Skeletal muscle cell (primary cell): ENCODE measurements around the gene ANTXRL.
"Not testable (repeated sequence)": the region's sequence is repeated elsewhere in the genome, so short reads cannot be mapped to it uniquely, and the experiment has no call there.

ENCODE experiments used
- DNase-seq: peaks from one replicate; pipeline ENCODE4 v3.0.0-alpha.2; 2010; ENCODE audit warnings: low read depth
- H3K4me3 ChIP-seq: 2 replicates; pipeline ENCODE4 v1.5.1; 2011; ENCODE audit warnings: low read depth, mild to moderate bottlenecking, control low read depth, low read length, moderate library complexity

The ANTXRL gene

DNA sequence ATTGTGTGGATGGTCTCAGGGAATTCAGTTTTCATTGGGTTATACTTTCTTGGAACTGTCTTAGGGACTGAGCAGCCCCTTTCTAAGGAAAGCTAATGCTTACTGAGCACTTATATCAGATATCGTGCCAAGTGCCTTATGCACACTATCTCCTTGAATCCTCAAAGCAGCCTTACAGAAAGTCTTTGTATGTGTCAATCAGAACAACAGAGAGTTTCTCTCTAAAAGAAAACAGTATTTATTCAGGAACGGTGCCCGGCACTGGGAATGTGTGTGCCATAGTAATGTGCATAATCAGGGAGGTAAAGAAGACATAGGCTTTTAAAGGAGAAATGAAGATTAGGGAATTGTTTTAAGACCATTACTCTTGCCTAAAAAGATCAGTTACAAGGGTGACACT lies 17.3 kb downstream of the ANTXRL start:
- no peak for DNase-seq
- no peak overlapping the region for H3K4me3 ChIP-seq

DNA sequence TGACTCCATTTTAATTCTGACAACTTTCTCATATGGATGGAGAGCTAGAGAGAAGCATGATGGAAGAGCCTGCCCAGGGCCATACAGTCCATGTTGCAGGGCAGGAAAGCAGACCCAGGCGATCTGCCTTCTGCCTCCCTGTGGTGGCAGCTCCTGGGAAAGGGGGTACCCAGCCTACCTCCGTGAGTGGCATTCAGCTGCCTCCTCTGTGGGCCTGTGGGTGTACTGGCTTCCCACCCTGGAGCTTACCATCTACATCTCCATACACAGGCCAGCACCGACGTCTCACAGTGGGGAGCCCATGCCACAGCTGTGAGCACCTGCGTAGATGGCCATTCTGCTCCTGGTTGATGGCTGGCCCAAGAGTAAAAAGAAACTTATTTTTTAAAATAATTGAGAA lies 17.9 kb downstream of the ANTXRL start:
- DNase-seq, H3K4me3 ChIP-seq: not testable (repeated sequence)

DNA sequence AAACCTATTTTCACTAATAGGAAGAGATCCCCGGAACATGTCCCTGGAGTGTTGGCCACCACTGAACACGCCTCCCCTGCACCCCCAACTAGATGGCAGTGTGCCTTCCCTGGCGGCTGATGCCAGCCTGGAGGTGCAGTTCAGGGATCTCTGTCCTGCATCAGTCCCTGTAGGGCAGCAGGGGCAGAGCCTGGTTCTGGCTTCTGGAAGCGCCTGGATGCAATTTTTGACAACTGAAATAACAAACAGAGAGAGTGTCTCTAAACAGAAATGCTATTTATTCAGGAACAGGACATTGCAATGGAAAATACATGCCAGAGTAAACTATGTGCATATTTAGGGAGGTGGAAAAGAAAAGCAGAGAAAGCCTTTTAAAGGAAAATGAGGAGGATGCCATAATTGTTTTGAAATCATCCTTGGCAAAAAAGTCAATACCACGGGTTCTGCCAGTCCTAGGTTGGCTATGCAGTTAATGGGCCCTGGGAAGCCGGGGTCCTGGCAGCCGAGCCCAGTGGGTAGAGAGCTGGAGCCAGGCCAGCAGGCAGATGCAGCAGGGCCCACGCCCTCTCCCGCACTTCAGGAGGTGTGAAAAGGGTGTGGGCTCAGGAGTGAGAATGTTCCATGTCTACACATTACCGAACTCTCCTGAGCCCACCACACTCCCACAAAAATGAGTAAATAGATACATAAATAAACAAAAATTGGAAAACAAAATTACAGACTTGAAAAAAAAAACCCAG lies 18.5 kb downstream of the ANTXRL start:
- H3K4me3 ChIP-seq = no peak overlapping the region
- DNase-seq = no peak

DNA sequence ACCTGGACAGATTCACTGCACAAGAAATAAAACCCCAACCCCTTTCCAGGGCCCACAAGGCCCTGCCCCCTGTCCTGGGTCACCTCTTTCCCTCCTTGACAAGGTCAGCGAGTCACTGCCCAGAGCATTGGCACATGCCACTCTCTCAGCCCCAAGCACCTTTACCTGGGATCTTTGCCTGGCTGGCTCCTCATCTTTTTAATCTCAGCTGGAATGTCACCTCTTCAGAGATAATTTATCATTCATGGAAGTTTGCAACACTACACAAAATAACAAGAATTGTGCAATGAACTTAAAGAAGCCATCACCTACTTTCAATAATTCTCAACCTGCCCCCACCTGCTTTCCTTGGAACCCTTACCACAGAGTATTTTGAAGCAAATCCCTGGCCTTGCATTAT lies 19.2 kb downstream of the ANTXRL start:
- DNase-seq = no peak
- H3K4me3 ChIP-seq = no peak overlapping the region

DNA sequence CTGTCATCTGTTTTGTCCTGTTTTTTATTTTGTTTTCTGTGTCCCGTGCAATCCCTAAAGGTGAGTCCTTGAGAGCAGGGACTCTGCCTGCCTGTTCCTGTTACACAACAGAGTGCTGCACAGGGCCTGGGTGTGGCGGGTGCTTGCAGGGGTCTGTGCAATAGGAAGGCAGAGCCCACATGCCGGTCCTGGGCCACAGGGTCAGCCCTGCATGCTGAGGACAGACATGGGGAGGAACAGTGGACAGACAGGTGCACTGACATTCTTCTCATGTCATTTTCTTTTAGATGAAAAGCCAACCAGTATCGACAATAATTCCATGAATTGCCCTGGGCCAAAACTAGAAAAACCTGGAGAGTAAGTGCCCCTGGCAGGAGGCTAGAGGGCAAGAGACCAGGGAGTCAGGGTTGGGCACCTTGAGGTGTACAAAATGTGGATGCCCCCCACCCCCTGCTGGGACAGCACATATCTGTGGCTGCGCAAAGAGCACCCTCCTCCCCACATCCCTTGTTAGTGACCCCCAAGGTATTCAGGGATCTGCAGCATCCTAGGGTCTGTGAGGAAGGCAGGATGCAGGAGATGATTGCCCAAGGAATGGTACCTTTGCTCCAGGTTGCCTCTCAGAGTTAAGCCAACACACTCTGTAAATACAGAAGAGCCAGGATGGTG lies 19.9 kb downstream of the ANTXRL start:
- no peak overlapping the region for H3K4me3 ChIP-seq
- DNase-seq = no peak

DNA sequence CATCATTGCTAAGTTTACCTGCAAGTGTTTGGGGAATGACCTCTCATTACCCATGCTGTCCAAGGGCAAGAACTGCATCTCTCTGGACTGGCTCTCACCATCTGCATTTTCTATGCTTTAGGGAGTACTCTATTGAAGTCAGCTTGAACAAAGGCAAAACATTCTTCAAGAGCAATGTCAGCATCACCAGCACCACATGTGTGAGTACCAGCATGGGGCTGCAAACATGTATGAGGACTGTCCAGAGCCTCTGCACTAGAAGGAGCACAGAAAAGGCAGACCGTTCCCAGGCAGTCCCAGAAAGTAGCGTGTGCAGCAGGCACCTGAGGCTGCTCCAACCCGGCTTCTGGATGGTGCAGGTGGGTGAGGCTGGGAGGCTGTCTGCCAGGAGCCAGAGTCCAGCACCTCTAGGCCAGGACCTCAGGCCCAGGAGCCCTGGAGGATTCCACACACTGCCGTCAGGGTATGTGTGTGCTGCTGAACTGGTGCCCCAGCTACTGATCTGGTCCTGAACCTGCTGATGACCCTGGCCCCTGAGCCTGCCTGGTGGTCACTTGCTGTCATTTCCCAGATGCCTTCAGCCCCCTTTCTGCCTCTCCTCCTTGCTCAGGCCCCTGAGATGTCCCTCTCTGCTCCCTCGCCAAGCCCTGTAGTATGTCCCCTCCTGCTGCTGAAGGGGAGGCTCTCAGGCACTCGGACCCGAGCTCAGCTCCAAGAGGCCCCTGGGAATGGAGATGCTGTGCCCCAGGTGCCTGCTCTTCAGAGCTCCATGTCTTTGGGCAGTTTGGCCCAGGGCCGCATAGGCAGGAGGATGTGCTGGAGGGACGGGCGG lies 20.7 kb downstream of the ANTXRL start:
- DNase-seq = no peak
- no peak overlapping the region for H3K4me3 ChIP-seq

DNA sequence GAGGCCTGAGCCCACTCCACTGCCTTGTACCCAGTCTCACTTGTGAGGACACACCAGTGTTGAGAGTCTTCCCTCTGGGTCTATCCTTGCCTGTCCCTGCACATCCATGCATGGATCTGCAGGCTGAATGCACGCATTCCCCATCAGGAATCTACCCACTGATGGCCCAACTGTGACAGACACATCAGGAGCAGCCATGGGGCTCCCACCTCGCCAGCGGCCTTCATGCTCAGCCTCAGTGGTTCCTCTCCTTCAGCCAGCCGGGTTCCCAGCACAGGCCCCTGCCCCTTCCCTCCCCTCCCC lies 21.3 kb downstream of the ANTXRL start:
- no peak for DNase-seq

DNA sequence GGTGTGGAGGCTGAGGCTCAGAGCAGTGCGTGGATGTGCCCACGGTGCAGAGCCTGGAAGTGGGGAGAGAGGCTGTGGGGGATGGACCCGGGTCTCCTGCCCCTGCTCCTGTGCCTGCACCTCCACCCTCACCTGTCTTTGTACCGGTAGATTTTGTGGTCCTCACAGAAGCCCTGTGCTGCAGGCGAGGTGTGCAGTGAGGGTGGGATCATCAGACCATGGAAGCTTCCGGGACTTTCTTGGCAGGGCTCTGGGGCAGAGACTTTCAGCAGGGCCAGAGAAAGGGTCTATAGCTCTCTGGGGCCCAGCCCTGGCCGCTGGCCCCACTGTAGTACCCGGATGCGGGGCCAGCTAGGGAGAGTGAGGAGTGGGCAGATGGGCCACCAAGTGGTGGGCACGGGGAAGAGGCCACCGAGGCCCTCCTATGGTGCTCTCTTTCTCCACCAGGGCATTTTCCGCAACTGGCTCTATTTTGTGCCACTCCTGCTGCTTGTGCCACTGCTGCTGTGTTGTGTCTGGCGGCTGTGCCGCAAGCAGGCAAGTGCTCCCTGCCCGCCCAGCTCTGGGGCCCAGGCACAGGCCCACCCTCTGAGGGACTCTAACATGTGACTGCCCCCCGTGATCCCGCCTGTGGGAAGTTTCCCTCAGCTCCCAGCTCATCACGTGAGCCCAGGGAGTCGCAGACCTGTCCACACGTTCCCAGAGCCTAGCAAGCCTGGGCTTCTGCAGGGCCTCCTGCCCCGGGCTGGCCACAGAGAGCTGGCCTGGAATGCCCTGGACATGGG lies 22.1 kb downstream of the ANTXRL start:
- H3K4me3 ChIP-seq = no peak overlapping the region
- DNase-seq = no peak

More for the DNA sequence above, 21.3 kb downstream of the ANTXRL start:
- H3K4me3 ChIP-seq = no peak overlapping the region

DNA sequence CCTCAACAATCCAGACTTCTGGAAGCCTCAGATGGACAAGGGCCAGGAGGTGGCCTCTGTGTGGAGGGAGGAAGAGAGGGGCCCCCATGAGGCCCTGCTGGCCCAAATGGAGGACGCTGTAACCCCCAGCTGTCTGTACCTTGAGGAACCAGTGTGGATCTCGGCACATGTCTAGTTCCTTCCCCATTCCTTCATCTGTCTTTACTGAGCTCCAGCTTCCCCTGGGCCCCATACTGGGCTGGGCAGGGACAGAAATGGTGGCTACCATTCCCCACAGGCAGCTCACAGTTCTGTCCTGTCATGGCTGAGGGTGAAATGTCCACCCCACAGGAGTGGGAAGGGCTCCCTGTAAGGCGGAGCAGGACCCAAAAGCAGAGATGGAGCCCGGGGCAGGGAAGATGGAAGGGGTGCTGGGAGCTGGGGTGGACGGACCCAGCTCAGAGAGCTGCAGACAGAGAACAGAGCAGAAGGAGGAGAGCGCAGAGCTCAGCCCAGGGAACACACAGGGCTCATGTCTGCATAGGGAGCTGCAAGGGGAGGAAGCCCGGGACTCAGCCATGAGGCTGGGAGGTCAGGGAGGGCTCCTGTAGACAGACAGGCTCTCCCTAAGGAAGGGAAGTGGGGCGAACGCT lies 22.8 kb downstream of the ANTXRL start:
- DNase-seq = no peak

DNA sequence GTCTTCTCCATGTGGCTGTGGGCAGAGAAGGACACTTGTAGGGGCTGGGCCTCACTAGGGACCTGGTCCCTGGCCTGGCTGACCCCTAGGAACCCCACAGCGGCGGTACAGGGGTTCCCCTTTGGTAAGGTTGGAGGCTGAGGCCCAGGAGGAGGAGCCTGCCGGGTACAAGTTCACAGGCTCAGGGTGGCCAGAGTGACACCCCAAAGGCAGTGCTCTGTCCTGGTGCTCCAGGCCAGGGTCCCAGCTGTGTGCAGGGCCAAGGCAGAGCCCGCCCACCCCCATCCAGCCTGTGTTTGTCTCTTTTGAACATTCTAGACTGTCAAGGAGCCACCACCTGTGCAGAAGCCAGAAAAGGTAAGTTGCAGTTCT lies 23.3 kb downstream of the ANTXRL start:
- no peak overlapping the region for H3K4me3 ChIP-seq
- DNase-seq = no peak

More for the DNA sequence above, 22.8 kb downstream of the ANTXRL start:
- no peak overlapping the region for H3K4me3 ChIP-seq

DNA sequence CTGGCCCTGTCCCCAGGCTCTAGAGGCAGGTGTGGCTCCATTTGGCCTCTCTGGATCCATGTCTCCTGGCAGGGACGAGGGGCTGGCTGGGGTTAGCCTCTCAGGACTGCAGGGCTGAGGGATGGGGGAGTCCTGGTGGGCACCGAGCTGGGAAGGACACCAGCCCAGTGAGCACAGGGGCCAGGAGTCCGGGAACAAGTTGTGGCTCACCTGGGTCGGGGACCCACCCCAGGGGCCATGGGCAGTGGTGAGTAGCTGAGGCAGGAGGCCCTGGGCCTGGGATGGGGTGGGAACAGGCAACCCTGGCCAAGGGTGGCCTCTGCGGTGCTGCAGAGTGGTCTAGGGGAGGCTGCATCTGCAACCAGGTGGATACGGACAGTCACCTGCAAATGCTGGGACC lies 24.1 kb downstream of the ANTXRL start:
- no peak overlapping the region for H3K4me3 ChIP-seq
- DNase-seq = no peak

DNA sequence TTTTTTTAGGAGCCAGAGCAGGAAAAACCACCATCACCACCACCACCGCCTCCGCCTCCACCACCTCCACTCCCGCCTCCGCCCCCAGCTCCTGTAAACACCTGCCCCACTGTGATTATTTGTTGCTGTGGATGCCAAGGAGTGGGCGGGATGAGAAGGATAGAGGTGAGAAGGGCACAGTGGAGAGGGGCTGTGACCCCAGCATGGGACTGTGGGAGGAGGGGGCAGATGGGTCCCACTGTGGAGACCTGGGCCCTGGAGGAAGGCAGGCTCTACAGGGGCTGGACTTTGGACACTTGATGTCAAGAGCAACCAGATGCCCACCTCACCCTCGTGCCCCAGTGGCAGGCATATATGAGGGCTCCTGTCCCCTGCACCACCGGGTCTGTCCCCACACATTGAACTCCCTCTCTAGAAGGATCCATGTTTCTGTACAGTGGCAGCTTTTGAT lies 24.7 kb downstream of the ANTXRL start:
- no peak overlapping the region for H3K4me3 ChIP-seq
- DNase-seq = no peak

DNA sequence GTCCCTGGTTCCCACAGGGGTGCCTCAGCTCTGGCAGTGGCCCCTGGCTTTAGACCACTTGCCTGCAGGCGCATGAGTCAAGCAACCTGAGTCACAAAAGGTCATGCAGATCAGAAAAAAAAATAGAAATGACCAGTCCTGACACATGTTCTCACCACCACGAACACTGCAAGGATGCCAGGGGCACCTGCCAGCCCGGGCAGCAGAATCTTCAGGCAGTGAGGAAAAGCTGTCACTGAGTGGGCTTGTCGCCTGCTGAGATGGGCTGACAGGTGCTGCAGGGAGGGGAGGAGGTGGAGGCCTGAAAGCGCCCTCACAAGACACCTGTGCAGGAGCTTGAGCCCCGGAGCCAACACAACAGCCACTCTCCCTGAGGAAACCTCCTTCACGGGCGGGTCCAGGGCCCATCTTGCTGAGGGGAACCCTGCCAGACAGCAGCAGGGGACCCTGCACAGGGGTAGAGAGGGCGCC lies 25.2 kb downstream of the ANTXRL start:
- DNase-seq, H3K4me3 ChIP-seq: not testable (repeated sequence)

DNA sequence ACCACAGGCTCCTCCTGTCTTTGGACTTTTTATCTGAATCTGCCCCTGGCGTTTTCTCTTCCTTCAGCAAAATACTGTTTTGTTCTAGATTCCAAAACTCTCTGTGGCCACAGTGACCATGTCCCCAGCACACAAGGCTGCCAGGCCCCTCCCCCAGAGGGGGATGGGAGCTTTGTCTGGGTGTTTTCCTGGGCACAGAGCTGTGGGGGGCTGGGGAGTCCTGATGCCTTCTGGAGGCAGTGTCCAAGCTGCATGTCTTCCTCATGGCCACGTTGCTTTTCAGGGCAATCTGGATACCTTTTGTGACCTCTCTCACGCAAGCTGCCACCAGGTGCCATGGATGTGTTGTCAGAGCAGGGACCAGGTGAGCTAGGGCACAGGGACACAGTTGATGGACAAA lies 26.2 kb downstream of the ANTXRL start:
- H3K4me3 ChIP-seq = no peak overlapping the region
- DNase-seq = no peak

DNA sequence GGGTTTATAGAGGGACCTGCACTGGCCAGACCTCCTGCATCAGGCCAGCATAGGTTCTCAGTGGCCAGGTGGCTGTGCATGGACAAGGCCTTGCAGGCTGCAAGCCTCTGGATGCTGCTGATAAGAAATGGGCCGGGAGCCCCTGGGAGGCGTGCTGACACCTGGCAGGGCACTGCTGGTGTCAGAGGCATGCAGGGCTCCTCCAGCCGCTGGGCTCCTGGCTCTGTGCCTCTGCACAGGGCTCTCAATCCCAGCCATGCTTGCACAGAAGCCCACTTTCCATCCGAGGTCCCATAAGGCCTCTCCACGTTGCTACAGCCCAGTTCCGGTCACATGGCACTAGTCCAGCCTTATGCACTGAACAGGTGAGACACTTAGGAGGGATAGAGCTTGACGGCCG lies 27.3 kb downstream of the ANTXRL start:
- DNase-seq = no peak
- no peak overlapping the region for H3K4me3 ChIP-seq

DNA sequence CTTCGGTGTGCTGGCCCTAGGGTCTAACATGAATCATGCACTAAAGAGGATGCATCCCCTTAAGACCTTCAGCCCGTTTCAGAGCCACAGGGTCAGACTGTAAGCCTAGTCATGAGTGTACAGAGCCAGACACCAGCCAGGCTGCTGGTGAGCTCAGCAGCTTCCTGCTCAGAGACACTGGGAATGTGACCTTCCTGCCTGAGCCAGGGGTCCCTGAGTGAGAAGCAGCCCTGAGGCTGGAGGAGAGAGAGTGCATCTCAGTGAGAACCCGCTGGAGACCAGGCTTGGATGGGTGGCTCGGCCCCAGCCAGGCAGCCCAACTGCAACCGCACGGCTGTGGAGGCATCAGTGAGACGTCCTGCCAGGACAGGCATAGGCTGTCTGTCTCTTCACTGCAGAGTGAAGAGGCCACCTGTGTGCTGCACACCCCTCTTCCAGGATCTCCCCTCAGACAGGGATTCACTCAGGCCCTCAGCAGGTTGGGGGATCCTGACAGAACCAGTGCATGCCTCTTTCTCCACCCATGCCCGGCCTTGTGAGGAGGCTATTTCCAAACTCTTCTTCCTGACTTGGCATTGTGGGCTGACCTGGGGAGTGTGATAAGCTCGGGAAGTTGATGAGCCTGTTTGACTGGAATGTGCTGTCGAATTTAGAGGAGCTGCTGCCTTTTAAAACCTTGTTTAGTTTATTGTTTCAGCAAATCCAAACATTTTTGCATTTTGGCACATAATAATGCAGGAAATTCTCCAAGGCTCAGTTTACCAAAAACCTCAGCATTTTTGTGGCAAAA lies 28.5 kb downstream of the ANTXRL start:
- DNase-seq, H3K4me3 ChIP-seq: not testable (repeated sequence)

DNA sequence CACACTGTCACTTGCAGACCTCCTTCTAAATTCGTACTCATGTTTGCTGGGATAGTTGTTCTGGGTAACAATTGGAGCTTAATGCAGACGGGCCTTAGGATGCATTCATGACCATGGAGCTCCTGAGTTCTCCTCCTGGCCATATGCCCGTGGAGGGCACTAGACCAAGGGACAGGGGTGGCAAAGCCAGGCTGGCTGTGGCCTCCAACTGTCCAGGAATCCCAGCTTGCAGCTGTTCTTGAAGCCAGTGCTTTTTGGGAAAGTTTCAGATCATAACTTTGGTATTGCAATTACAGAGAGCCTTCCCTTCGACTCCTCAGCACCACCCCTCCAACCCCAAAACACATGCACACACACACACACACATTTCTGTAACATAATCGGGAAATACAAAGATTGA lies 30.6 kb downstream of the ANTXRL start:
- H3K4me3 ChIP-seq = no peak overlapping the region
- DNase-seq = no peak

DNA sequence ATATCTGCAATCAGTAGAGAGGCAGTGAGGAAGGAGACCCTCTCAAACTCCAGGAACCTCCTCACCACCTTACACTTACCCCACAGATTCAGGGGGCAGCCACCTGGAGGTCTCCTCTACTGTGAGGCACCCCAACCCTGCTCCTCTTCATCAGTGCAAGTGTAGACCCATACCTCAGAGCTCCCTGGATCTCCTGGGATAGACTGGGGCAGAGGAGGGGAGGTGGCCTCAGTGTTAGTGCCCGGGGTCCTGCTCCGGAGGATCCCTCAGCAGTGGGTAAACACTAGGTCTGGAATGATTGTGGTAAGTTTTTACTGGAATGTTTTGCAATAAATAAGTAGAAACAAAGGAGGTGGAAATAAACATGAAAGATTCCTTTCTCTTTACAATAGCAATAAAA lies 31.1 kb downstream of the ANTXRL start:
- no peak for DNase-seq
- no peak overlapping the region for H3K4me3 ChIP-seq
